T-helper 9 cell (primary cell): ENCODE measurements around the gene KDM5C.

Experiments
- DNase-seq: peaks from one replicate; pipeline ENCODE4 v3.0.0-alpha.2; 2020

KDM5C gene

DNA sequence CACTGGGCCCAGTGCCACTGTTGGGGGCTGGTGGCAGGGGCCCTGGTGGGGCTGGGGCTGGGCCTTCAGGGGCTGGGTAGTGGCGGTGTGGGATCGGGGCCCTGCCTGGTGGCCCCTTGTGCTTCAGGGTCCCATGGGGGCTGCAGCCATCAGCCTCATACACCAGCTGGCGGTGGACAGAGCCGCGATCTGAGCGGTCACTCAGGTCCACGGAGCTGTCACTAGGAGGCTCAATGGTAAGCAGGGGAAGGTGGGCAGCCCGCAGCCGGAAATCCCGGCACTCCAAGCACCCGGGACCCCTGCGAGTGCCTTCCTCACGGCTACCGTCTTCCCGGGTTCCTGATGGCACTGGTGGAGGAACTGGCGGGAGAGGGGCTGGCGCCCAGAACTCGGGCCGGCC is 25.5 kb upstream of the KDM5C start:
- DNase-seq, result no peak

- no peak for DNase-seq
Measured at GRCh38 chrX:53249408-53250042, 24.5 kb upstream of the KDM5C start.

GRCh38 chrX:53247928-53248327 is 22.9 kb upstream of the KDM5C start:
- no peak for DNase-seq

DNA sequence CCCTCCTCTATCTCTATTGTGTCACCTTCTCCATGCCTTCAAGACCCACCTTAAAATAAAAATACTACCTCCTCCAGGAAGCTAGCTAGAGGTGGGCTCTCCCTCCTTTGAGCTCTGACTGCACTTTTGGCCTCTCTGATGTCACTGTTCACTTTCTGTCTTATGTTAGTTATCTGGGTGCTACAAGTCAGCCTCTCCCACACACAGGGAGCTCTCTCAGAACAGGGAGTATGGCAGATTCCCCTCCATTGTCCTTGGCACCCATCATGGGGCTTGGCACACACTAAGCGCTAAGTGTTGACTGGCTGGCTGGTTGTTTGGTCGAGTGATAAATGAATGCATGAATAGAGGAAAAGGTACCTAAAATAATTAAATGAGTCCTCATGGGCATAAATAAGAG is 21.2 kb upstream of the KDM5C start:
- DNase-seq, result no peak

GRCh38 chrX:53244610-53245009 is 19.6 kb upstream of the KDM5C start:
- no peak for DNase-seq

- no peak for DNase-seq
Measured at GRCh38 chrX:53242310-53242709, 17.3 kb upstream of the KDM5C start.

DNA sequence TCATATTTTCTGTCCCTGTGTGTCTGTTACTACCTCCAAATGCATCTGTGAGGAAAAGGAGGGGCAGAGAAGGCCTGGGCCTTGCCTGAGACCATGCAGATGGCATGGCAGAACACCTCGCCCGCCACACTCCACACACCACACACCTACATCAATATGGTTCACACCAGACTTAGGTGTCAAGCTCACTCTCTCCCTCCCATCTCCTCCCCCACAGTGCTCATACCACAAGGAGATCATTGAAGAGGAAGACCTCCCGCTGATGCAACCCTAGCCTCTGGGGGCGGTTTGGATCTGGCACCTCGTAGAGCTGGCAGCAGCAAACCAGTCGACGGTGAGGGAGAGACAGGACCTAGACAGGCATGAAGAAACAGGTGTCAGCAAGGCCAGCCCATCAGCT is 16.6 kb upstream of the KDM5C start:
- no peak for DNase-seq

DNA sequence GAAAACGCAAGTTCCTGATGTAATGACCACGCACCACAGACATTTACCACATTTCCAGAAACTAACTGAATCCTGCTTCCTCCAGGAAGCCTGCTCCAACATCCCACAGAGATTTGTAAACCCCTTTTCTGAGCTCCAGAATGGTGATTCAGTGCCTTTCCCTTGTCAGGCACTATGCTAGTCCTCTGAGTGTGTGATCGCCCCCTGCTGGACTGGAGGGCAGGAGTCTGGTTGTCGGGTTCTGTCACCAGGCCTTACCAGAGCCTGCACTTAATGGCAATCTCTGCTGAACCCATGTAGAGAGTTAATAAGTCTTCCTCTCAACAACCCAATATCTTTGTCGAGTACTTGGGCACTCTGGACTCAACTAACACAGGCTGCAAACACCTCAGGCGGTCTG is 14.5 kb upstream of the KDM5C start:
- no peak for DNase-seq

- no peak for DNase-seq
Measured at GRCh38 chrX:53237056-53237455, 12.0 kb upstream of the KDM5C start.

- no peak for DNase-seq
Measured at GRCh38 chrX:53236025-53236679, 11.1 kb upstream of the KDM5C start.

DNA sequence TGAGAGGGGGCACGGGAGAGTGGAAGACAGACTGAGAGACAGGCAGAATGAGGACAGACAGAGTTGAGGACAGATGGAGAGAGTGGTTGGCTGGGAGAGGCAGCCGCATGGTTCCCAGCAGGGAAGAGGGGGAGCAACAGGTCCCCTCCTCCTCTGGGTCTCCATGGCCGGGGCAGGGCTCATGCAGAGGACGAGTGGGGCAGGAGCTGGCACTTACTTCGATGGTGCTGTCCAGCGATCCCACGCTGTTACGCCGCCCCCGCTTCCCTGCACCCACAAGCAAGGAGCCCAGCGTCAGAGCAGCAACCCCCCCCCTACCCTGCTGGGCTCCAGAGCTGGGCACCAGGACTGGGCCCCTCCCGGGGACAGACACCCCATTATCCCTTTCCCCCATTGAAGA is 10.6 kb upstream of the KDM5C start:
- DNase-seq, result no peak

DNA sequence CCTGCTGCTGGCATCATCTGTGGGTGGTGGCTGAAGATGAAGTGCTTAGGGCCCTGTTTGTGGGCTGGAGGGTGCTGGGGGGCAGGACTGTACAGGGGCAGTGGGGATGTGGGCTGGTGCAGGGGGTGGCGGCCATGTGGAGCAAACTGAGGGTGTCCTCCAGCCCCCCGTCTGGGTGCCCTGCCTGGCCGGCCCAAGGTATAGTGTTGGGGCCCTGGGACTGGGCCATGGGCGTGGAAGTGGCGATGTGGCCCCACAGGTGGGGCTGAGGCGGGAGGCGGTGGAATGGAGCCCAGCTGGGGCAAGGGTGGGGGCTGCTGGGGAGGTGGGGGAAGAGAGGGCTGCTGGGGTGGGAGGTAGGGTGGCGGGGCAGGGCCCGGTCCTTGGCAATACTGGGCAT is 9.5 kb upstream of the KDM5C start:
- no peak for DNase-seq

- DNase-seq, result no peak
Measured at GRCh38 chrX:53233536-53233935, 8.5 kb upstream of the KDM5C start.

GRCh38 chrX:53230116-53230515 is 5.1 kb upstream of the KDM5C start:
- no peak for DNase-seq

DNA sequence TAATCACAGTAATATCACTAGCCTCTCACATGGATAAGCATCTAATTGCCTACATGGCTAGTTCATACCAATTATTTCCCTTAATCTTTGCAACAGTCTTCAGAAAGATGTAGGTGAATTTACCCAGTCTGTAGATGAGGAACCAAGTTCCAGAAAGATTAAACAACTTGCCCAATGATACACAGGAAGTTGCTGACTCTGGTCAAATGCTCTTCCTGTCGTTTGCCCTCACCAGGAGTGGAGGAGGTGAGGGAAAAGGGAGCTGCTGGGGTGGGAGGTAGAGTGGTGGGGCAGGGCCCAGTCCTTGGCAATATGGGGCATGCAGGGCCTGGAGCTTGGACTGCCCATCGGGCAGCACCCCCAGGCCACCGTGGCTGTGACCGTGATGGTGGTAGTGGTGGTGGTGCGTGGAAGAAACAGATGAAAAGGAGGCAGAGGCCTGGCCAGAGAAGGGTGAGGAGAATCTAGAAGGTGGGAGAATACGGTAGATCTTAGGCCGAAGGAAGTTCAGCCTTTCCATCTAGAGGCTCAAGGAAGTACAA is 2.3 kb upstream of the KDM5C start:
- no peak for DNase-seq

GRCh38 chrX:53223955-53224859 is 800 bp downstream of the KDM5C start:
- DNase-seq, result peak; percentile 10

DNA sequence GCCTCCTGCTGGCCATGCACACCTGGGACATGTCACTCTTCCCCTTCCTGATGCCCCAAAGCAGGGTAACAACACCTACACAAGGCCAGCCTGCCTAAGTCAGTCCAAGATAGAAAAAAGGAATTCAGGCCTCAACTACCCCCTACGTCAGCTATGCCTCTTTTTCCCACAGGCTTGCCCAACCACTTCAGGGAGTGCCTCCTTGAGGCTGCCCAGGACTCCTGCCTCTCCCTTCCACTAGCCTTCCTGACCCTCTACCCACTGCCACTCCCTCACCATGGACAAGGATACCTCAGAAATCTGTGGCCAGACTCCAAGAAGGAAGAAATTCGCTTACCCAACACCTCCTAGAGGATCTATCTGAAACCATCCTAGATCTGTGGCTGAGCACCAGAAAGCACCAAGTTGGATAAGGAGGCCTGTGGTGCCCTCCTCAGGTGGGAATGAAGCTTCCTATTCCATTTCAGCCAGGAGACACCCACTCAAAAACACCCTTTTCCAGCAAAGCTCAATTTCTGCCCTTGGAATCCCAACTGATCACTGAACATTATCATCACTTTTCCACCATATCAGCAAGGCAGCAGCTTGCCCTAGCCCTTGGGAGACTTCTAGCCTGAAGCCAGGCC is 1.8 kb downstream of the KDM5C start:
- no peak for DNase-seq

DNA sequence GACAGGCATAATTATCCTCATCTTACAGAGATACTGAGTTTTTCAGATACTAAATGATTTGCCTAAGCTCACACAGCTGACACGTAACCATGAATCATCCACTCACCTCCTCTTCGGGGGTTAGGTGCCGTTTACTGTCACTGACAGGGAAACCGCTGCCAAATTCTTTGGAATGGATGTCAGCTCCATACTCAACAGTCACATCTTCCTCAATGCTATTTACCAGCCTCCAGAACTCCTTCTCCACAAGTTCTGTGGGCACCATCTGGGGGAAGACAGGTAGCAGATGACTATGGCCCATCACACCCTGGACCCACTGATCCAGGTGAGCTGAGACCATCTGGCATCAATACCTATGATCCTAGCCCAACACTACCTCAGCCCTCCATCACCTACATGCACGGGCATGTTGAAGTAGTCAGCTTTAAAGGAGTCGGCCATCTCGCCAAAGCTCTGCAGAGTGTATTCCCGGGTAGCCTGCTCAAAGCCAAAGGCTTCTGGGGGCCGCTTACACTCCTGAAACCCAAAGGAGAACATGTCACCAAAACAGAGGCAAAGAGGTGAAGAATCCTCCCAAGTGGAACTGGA is 13.5 kb downstream of the KDM5C start:
- no peak for DNase-seq

GRCh38 chrX:53196678-53197077 is 28.3 kb downstream of the KDM5C start:
- DNase-seq, result no peak

DNA sequence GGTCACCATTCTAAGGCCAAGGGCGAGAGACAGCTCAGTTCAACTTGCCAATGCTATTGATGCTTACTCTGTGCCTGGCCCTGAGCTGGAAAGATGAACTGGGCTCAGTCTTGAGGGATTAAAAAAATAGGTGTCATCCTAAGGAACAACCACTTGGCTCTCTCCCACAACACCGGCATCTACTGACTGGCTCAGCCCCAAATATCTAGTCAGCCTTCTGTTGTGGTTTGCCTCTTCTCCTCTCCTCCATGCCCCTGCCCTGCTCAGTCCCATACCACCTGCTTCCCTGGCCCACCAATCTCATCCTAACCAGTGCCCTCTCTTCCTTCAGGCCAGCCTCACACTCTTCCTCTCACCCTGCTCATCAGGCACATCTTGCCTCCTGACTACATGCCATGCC is 29.6 kb downstream of the KDM5C start:
- no peak for DNase-seq

- DNase-seq, result no peak
Measured at GRCh38 chrX:53194308-53194707, 30.7 kb downstream of the KDM5C start.

DNA sequence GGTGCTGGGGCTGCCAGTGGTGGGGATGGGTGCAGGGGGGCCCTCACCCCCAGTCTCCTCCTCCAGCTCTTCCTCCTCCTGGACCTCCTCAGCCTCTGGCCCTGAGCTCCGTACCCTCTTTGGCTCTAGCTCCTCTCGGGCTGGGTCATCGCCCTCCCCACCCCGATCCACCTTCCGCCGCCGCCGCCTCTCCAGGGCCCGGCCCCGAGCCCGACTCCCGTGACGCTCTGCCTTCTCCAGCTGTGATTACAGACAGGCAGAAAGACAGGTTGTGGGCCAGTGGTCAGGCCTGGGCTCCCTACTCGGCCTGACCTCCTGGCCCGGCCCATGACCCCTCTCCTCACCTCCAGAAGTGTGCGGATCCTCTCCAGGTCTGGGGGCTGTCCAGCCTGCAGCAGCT is 31.9 kb downstream of the KDM5C start:
- no peak for DNase-seq
